HG02678 (cell line): ENCODE results near the gene TMEM33.

ENCODE experiments used
- ATAC-seq: cut with Tn5 transposase; IDR thresholded peaks from one replicate; pipeline ENCODE4 v1.9.1; 2021; ENCODE audit warnings: mild to moderate bottlenecking, moderate library complexity; ENCODE audit not compliant: unreplicated experiment

The TMEM33 gene

DNA sequence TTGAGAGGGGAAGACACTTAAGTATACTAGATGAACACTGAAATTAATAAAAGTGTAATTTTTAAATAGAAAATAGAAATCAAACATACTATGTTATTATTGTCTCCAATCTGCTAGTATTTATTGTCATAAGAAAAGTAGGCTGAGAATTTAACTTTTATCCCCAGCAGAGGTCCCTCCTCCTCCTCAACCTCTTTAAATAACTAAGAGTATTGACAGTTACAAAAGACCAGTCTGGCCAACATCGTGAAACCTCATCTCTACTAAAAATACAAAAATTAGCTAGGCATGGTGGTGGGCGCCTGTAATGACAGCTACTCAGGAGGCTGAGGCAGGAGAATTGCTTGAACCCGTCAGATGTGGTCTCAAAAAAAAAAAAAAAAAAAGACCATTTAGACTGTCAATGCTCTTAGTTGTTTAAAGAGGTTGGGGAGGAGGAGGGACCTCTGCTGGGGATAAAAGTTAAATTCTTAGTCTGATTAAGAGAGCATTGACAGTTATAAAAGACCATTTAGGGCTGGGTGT lies 59.3 kb downstream of the TMEM33 start:
- ATAC-seq, result no peak

DNA sequence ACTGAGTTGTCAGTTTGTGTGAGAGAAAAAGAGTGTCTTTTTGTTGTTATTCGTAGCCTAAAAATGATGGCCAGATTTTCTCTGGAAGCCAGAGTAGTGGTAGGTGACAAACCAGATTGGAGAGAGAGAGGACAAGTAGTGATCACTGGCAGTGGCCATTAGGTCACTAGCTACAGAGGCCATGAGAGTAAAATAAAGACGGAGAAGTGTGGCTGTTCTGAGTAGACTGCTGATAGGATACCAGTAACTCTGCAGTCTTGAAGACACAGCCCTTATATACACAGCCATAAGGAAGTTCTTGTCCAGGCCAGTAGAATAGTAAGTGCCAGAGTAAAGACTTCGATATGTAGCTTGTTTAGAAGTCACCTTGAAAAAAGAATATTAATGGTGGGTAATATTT lies 62.8 kb downstream of the TMEM33 start:
- no peak for ATAC-seq

DNA sequence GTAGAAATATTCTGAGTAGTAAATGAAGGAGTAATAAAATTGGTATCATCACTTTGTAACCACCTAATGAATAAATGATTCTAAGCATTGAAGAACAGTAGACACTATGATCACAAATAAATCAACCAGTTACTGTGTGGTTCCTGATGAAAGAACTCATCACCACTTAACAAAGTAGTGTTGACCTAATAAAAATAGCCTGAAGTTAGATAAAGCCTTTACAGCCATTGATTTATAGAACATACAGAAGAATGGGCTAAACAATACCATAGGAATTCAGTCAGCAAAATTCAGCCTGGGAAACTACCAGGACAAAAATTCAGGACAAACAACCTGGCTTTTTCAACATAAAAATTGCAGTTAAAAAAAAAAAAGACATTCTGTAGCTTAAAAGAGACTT lies 64.1 kb downstream of the TMEM33 start:
- ATAC-seq, result no peak

DNA sequence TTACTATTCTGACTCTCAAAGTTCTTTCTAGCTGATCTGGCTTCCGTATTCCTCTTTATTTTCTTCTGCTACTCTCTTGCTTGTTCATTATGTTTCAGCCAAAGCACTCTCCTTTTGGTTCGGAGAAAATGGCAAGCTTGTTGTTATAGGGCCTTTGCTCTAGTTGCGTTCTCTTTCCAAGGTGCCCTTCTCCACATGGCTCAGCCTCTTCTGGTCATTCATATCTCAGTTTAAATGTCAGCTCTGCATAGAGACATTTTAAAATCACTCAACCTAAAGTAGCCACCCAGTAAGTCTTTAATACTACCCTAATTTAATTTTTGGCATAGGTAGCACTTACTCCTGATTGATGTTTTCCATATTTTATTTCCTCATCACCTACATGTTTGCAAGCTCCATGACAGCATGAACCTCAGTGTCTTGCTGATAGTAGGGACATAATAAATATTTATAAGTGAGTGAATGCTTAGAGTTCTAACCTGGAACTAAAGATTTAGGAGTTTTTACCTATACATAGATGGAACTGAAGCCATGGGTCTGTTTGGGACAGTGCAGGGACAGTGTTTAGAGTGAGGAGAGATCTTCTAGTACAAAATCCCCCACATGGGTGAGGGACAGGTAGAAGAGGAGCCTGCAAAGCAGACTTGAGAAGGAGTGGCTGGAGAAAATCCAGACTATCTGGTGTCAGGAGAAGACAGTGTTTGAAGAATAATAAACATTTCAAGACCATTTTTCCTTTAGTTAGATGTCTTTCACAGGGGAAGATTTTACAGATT lies 73.0 kb downstream of the TMEM33 start:
- no peak for ATAC-seq
